ENCODE data around the gene OLIG2. TPM values are rescaled to one million over a fixed set of nuclear protein-coding genes. Genes with fewer than 3 reads are reported as not detected.

Gene OLIG2
- polyA plus RNA-seq, 1 donor: not detected

DNA sequence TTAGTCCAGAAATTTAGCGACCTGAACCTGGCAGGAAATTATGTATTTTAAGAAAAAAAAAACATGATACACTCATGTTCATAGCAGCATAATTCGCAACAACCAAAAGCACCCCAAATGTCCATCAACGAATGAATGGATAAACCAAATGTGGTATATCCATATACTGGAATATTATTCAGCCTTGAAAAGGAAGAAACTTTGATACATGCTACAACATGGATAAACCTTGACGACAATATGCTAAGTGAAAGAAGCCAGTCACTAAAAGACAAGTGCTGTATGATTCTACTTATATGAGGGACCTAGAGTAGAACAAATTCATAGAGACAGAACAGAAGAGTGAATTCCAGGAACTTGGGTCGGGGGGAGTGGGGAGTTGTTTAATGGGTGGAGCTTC, 43.5 kb downstream of the OLIG2 start:
- DNase-seq: no peak

DNA sequence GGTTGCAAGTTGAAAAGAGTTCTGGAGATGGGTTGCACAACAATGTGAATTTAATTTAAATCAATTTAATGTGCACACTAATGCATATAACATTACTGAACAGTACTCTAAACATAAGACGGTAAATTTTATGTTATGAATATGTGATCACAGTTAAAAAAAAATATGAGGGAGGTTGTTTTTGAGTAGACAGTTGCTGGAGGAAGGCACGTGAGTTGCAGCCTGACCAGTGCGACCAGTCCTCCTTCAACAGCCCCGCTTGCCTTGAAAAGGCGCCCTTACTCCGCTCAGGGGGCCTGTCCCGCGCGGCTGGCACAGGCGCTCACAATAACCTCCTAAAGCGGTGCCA, 43.9 kb downstream of the OLIG2 start:
- no peak for DNase-seq

- DNase-seq: peak; percentile 25
Observed at GRCh38 chr21:33069994-33070743, 44.4 kb downstream of the OLIG2 start, which contains the start of gene OLIG1. Gene OLIG1 (plus strand): TSS chr21:33070141. CDS start chr21:33070247, 106 bp downstream.

DNA sequence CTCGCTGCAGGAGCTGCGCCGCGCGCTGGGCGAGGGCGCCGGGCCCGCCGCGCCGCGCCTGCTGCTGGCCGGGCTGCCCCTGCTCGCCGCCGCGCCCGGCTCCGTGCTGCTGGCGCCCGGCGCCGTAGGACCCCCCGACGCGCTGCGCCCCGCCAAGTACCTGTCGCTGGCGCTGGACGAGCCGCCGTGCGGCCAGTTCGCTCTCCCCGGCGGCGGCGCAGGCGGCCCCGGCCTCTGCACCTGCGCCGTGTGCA, 44.9 kb downstream of the OLIG2 start:
- no peak for DNase-seq

DNA sequence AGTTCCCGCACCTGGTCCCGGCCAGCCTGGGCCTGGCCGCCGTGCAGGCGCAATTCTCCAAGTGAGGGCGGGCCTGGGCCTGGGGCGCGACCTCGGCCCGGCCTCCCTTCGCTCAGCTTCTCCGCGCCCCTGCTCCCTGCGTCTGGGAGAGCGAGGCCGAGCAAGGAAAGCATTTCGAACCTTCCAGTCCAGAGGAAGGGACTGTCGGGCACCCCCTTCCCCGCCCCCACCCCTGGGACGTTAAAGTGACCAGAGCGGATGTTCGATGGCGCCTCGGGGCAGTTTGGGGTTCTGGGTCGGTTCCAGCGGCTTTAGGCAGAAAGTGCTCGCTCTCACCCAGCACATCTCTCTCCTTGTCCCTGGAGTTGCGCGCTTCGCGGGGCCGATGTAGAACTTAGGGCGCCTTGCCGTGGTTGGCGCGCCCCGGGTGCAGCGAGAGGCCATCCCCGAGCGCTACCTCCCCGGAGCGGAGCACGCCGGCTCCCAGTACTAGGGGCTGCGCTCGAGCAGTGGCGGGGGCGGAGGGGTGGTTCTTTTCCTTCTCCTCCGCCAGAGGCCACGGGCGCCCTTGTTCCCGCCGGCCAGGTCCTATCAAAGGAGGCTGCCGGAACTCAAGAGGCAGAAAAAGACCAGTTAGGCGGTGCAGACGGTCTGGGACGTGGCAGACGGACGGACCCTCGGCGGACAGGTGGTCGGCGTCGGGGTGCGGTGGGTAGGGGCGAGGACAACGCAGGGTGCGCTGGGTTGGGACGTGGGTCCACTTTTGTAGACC, 45.4 kb downstream of the OLIG2 start:
- DNase-seq: no peak

DNA sequence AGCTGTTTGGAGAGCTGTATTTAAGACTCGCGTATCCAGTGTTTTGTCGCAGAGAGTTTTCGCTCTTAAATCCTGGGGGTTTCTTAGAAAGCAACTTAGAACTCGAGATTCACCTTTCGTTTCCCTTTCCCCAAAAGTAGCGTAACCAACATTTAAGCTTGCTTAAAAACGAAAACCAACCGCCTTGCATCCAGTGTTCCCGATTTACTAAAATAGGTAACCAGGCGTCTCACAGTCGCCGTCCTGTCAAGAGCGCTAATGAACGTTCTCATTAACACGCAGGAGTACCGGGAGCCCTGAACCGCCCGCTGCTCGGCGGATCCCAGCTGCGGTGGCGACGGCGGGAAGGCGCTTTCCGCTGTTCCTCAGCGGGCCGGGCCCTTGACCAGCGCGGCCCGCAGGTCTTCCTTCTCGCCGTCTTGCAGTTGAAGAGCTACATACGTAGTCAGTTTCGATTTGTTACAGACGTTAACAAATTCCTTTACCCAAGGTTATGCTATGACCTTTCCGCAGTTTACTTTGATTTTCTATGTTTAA, 46.1 kb downstream of the OLIG2 start:
- DNase-seq: no peak

DNA sequence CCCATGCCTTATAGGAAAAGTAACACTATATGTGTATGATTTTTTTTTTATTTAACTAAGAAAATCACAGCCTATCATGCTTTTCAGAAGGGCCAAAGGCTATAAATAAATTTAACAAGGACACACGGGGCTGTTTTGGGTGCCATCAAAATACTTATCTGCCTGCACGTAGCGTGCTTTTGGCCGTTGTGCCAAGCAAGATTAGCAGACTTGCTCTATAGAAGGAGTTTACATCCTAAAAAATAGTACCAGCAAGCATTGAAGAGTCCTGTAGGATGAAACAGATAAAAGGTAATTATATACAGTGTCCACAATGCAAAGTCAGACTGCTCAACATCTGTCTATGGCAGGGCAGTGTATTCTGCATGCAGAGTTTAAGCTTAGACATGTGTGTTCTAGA, 47.9 kb downstream of the OLIG2 start:
- no peak for DNase-seq

GRCh38 chr21:33075128-33075527, 49.4 kb downstream of the OLIG2 start:
- DNase-seq: no peak

DNA sequence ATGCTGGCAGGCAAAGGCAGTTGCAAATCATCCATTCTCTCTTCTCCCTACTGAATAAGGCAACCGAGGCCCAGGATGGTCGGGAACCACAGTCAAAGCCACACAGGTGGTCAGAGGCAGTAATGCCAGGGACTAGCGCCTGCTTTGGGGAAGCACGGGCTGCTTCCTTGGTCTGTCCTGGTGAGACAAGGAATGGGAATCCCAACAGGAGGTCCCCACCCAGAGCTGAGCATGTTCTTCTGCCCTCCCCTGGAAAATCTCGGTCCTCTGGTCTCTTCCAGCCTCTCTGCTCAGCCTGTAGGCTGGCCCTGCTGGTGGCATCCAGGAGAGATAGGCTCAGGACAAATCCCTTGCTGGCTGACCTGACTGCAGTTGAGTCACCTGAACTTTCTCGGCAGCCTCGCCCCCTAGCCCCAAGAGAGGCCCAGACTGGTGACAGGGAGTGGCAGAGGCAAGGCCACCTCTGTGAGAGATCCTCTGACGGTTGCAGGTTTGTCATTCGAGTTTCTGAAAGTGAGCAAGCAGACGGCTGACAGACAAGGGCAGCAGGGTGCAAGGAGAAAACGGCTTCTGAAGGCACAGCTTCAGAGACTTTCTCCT, 50.0 kb downstream of the OLIG2 start:
- DNase-seq: no peak

DNA sequence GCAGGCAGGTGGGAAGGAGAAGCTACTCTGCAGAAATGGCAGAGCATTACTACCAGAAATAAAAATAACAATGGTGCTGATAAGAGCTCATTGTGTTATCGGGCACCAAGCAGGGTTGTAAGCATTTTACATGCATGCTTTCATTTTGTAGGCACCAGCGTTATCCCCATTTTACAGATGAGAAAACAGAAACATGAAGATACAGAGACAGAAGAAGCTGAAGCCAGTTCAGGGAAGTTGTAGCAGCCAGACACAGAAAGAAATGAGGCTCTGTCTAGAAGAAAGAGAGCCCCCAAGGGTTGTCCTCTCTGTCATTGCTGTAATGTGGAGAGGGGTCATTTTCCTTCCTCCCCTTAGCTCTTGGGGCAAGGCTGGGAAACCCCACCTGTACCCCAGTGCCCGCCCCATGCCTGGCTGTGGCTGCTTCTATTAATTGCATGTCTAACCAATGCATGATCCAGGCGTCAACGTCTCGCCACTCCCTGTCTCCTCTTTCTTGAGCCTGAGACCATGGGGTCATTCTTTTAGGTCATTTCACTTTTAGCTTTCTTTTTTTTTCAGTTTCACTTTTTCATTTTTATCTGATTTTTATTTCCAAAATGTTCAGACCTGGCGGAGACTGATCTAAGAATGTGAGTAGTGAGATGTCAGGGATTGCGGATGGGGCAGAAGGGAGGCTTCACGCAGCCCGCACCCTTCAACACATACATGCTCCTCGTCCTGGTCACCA, 51.0 kb downstream of the OLIG2 start:
- no peak for DNase-seq

Other genes with a start within 250 kb of the OLIG2 start
- 0.25 TPM for gene OLIG1, start 44.2 kb downstream of the OLIG2 start, polyA plus RNA-seq (ENCODE audit: insufficient read length)
- gene IFNAR2, start 204.0 kb downstream of the OLIG2 start, polyA plus RNA-seq (ENCODE audit: insufficient read length): 12.8 TPM
- 16.3 TPM for gene IL10RB, start 240.4 kb downstream of the OLIG2 start, polyA plus RNA-seq (ENCODE audit: insufficient read length)